Nephron progenitor cell (in vitro differentiated cells): ENCODE results near the gene KRTAP12-1.
A peak's percentile ranks its signal among the peaks of the same experiment; 100 is the strongest.

Experiments
- DNase-seq: peaks from one replicate; pipeline ENCODE4 v3.0.0; 2021
- H3K27ac Mint-ChIP-seq: 2 replicates; pipeline ENCODE4 v1.8.0; 2021; ENCODE audit warnings: mild to moderate bottlenecking, moderate library complexity, mixed read lengths
- H3K27me3 Mint-ChIP-seq: 2 replicates; pipeline ENCODE4 v1.8.0; 2021; ENCODE audit warnings: mild to moderate bottlenecking, low read depth, mixed read lengths; ENCODE audit not compliant: poor library complexity
- H3K36me3 Mint-ChIP-seq: 2 replicates; pipeline ENCODE4 v1.8.0; 2021; ENCODE audit warnings: low read depth, mixed read lengths
- H3K4me1 Mint-ChIP-seq: 2 replicates; pipeline ENCODE4 v1.8.0; 2021; ENCODE audit warnings: mixed read lengths
- H3K4me3 Mint-ChIP-seq: 2 replicates; pipeline ENCODE4 v1.8.0; 2021; ENCODE audit warnings: mild to moderate bottlenecking, moderate library complexity, mixed read lengths
- H3K9me3 Mint-ChIP-seq: 2 replicates; pipeline ENCODE4 v1.8.0; 2021; ENCODE audit warnings: mild to moderate bottlenecking, moderate library complexity, mixed read lengths
- CTCF ChIP-seq: fragments of 200-600 bp; sonication (generic); IDR thresholded peaks from 2 replicates; pipeline ENCODE4 v1.5.0; 2021; ENCODE audit warnings: antibody characterized with exemption

KRTAP12-1 gene

GRCh38 chr21:44722731-44723130, 40.8 kb upstream of the KRTAP12-1 start:
- peaks cover 36% of the 10 kb centered on the region for H3K4me1 Mint-ChIP-seq
- no peaks in the 10 kb centered on the region for H3K9me3 Mint-ChIP-seq
- peaks cover 36% of the 10 kb centered on the region for H3K27me3 Mint-ChIP-seq
- DNase-seq: no peak
- peak overlapping the region; percentile 72 for H3K4me3 Mint-ChIP-seq
- peak overlapping the region; percentile 96 for H3K27ac Mint-ChIP-seq
- no peak for TF ChIP-seq CTCF
- no peaks in the 10 kb centered on the region for H3K36me3 Mint-ChIP-seq

GRCh38 chr21:44720170-44720569, 38.2 kb upstream of the KRTAP12-1 start:
- no peak overlapping the region for H3K4me3 Mint-ChIP-seq
- no peak overlapping the region for H3K27ac Mint-ChIP-seq
- H3K9me3 Mint-ChIP-seq: no peaks in the 10 kb centered on the region
- H3K36me3 Mint-ChIP-seq: no peaks in the 10 kb centered on the region
- H3K4me1 Mint-ChIP-seq: peaks cover 39% of the 10 kb centered on the region
- TF ChIP-seq CTCF: no peak
- peaks cover 45% of the 10 kb centered on the region for H3K27me3 Mint-ChIP-seq
- DNase-seq: no peak

DNA sequence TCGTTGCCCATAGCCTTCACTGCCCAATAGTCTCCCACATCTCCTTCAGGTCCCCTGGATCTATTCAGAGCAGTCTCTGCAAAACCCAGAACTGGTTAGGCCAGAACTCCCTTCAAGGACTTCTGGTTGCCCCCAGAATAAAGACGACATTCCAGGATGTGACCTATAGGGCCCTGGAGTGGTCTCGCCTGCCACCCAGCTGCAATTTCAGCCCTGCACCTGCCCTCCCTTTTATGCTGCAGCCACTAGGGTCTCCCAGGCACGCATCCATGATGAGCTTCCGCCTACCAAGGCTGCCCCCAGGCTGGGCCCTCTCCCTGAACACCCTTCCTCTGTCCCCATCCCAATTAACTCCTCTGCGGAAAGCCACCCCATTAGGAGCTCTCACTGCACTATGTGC, 36.6 kb upstream of the KRTAP12-1 start:
- no peak for DNase-seq
- Mint-ChIP-seq H3K27ac (no peak overlapping the region), H3K4me1 (peaks cover 42% of the 10 kb centered on the region), H3K9me3 (no peaks in the 10 kb centered on the region), H3K4me3 (no peak overlapping the region), H3K27me3 (peaks cover 53% of the 10 kb centered on the region), H3K36me3 (no peaks in the 10 kb centered on the region)
- no peak for TF ChIP-seq CTCF

DNA sequence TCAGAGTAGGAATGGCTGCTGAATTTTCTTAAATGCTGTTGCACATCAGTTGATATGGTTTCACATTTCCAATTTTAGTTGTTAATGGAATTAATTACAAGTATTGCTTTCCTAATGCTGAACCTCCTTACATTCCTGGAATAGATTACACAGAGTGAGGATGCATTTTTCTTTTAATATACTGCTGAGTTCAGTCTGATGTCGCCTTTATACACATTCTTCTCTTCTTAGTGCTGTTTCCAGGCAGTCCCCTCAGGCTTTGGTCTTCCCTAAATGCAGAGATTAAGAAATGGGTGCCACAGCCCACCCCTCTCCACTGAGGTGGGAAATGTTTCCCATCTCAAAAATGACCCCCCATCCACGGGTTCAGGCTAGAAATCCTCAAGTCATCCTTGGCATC, 36.1 kb upstream of the KRTAP12-1 start:
- H3K9me3 Mint-ChIP-seq: no peaks in the 10 kb centered on the region
- DNase-seq: no peak
- H3K27ac Mint-ChIP-seq: no peak overlapping the region
- no peak overlapping the region for H3K4me3 Mint-ChIP-seq
- peaks cover 38% of the 10 kb centered on the region for H3K4me1 Mint-ChIP-seq
- no peak for TF ChIP-seq CTCF
- peaks cover 57% of the 10 kb centered on the region for H3K27me3 Mint-ChIP-seq
- no peaks in the 10 kb centered on the region for H3K36me3 Mint-ChIP-seq

GRCh38 chr21:44716984-44717383, 35.0 kb upstream of the KRTAP12-1 start:
- DNase-seq: no peak
- no peak overlapping the region for H3K27ac Mint-ChIP-seq
- peaks cover 66% of the 10 kb centered on the region for H3K27me3 Mint-ChIP-seq
- no peaks in the 10 kb centered on the region for H3K9me3 Mint-ChIP-seq
- no peaks in the 10 kb centered on the region for H3K36me3 Mint-ChIP-seq
- no peak overlapping the region for H3K4me3 Mint-ChIP-seq
- no peak for TF ChIP-seq CTCF
- H3K4me1 Mint-ChIP-seq: peaks cover 33% of the 10 kb centered on the region

DNA sequence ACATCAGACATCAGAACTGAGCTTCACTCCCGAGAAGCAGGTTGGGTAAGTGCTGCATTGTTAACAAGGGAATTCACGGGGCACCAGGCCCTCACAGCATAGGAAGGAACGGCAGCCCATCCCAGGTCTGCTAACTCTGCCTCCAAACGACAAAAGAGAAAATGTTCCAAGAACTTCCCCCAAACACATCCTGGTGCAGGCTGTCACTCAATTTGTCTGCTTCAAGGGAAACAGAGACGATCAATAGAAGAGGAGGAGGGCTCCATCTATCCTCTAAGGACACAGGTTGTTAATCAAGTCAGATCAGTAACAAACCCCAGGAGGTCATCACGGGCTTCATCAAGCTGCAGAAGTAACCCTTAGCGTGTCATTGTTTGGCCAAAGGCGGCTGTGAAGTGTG, 32.9 kb upstream of the KRTAP12-1 start:
- Mint-ChIP-seq H3K27me3 (peaks cover 87% of the 10 kb centered on the region), H3K36me3 (no peaks in the 10 kb centered on the region), H3K27ac (no peak overlapping the region), H3K4me3 (no peak overlapping the region), H3K9me3 (no peaks in the 10 kb centered on the region), H3K4me1 (peaks cover 40% of the 10 kb centered on the region)
- DNase-seq: no peak
- no peak for TF ChIP-seq CTCF
